HCT116 (cell line): ENCODE data around the gene TBC1D14. TPM values are rescaled to one million over a fixed set of nuclear protein-coding genes. Genes with fewer than 3 reads are reported as not detected.

ENCODE experiments used
- ATAC-seq: fragments of 200-7000 bp; cut with Tn5 transposase; 2 replicates; pipeline ENCODE4 v1.9.1; 2020; ENCODE audit warnings: mild to moderate bottlenecking, moderate library complexity
- BruUV-seq: library from RNA; stranded (reverse); fragments of 400-500 nt; replicated peaks from 2 replicates; lab custom pipeline; 2021; lab: Mats Ljungman, UMichigan
- CTCF ChIA-PET: fragments of 300-600 bp; sonication (Branson Sonifier 250); formaldehyde crosslinking; loops from one replicate; lab custom pipeline; 2021; ENCODE audit warnings: antibody characterized with exemption; lab: Charles Lee
- POLR2A ChIA-PET: fragments of 300-600, 350-600 bp; sonication (Branson Sonifier 250); formaldehyde crosslinking; loops from one replicate; lab custom pipeline; 2021; ENCODE audit warnings: antibody characterized with exemption; lab: Charles Lee
- RAD21 ChIA-PET, 2 experiments: fragments of 300-600 bp; sonication (Branson Sonifier 250); formaldehyde crosslinking; loops; one replicate each; lab custom pipeline; 2023; ENCODE audit warnings: low total read pairs in 2 of 2; ENCODE audit not compliant: uncharacterized antibody in 2 of 2, unreplicated experiment in 2 of 2, low non-redundant PET in 1 of 2; lab: Charles Lee
- DNase-seq: peaks from one replicate; pipeline ENCODE4 v3.0.0-alpha.2; 2010; ENCODE audit warnings: low read depth, low spot score
- H2AFZ ChIP-seq: fragments of 200-600 bp; shearing (Covaris generic), sonication (generic); 2 replicates; pipeline ENCODE4 v1.6.1; 2017; ENCODE audit warnings: low read depth, mixed run types, mixed read lengths, antibody characterized with exemption, low read length; ENCODE audit not compliant: poor library complexity, severe bottlenecking
- H3K27ac ChIP-seq: 2 replicates; pipeline ENCODE4 v1.5.1; 2012; ENCODE audit warnings: low read depth, low read length
- H3K27me3 ChIP-seq: fragments of 200-600 bp; sonication (generic); 2 replicates; pipeline ENCODE4 v1.6.1; 2016; ENCODE audit warnings: mixed run types, low read length, mixed read lengths; ENCODE audit not compliant: insufficient read depth
- H3K36me3 ChIP-seq, 2 experiments: fragments of 200-500 bp in 1 of 2; fragments of 200-600 bp in 1 of 2; sonication (Bioruptor generic) in 1 of 2; sonication (generic) in 1 of 2; 2 replicates each; pipeline versions ENCODE4 v1.5.1 to v1.6.1; 2014 to 2016; ENCODE audit warnings: low read length in 2 of 2, inconsistent platforms in 1 of 2, mixed read lengths in 1 of 2, mixed run types in 1 of 2; ENCODE audit not compliant: insufficient read depth in 2 of 2, control insufficient read depth in 1 of 2
- H3K4me1 ChIP-seq, 2 experiments: fragments of 200-600 bp in 1 of 2; sonication (generic) in 1 of 2; 2 replicates each; pipeline versions ENCODE4 v1.5.1 to v1.6.1; 2012 to 2017; ENCODE audit warnings: low read length in 2 of 2, inconsistent platforms in 1 of 2, mild to moderate bottlenecking in 1 of 2, mixed read lengths in 1 of 2, mixed run types in 1 of 2, moderate library complexity in 1 of 2; ENCODE audit not compliant: insufficient read depth in 2 of 2, control insufficient read depth in 1 of 2
- H3K4me2 ChIP-seq: fragments of 200-600 bp; sonication (generic); 2 replicates; pipeline ENCODE4 v1.6.1; 2017; ENCODE audit warnings: mixed run types, low read length, mixed read lengths
- H3K4me3 ChIP-seq, 2 experiments: fragments of 200-600 bp in 1 of 2; sonication (generic) in 1 of 2; replicated peaks in 1 of 2; 2 replicates each; pipeline ENCODE4 v1.5.1; 2011 to 2016; ENCODE audit warnings: low read length in 2 of 2, control low read depth in 1 of 2, low read depth in 1 of 2, mild to moderate bottlenecking in 1 of 2, mixed read lengths in 1 of 2, mixed run types in 1 of 2
- H3K79me2 ChIP-seq: fragments of 200-600 bp; sonication (generic); 2 replicates; pipeline ENCODE4 v1.6.1; 2017; ENCODE audit warnings: mild to moderate bottlenecking, mixed run types, low read length, moderate library complexity, mixed read lengths; ENCODE audit not compliant: insufficient read depth
- H3K9ac ChIP-seq: fragments of 200-600 bp; sonication (generic); 2 replicates; pipeline ENCODE4 v1.6.1; 2016; ENCODE audit warnings: low read length, mixed read lengths
- H3K9me2 ChIP-seq: fragments of 200-600 bp; sonication (generic), shearing (Covaris generic); 2 replicates; pipeline ENCODE4 v1.6.1; 2017; ENCODE audit warnings: mixed run types, mild to moderate bottlenecking, moderate library complexity; ENCODE audit not compliant: insufficient read depth
- H3K9me3 ChIP-seq, 2 experiments: fragments of 200-500 bp in 1 of 2; fragments of 200-600 bp in 1 of 2; sonication (Bioruptor generic) in 1 of 2; sonication (generic) in 1 of 2; 2 replicates each; pipeline ENCODE4 v1.6.1; 2014 to 2017; ENCODE audit warnings: low read length in 2 of 2, mixed read lengths in 2 of 2, inconsistent platforms in 1 of 2, low read depth in 1 of 2, mild to moderate bottlenecking in 1 of 2, mixed run types in 1 of 2, moderate library complexity in 1 of 2; ENCODE audit not compliant: control insufficient read depth in 1 of 2, insufficient read depth in 1 of 2
- H4K20me1 ChIP-seq: fragments of 200-600 bp; sonication (generic), shearing (Covaris generic); 2 replicates; pipeline ENCODE4 v1.6.1; 2017; ENCODE audit warnings: mixed run types, mild to moderate bottlenecking, moderate library complexity; ENCODE audit not compliant: insufficient read depth
- CEBPB ChIP-seq: IDR thresholded peaks from 2 replicates; pipeline ENCODE4 v1.6.1; 2012; ENCODE audit warnings: low read depth
- CTCF ChIP-seq, 3 experiments: fragments of 200-600 bp in 1 of 3; sonication (generic) in 1 of 3; IDR thresholded peaks in 2 of 3; conservative IDR thresholded peaks in 1 of 3; 2 replicates each; pipeline ENCODE4 v1.5.1; 2012 to 2017; ENCODE audit warnings: low read depth in 2 of 3, low read length in 2 of 3, antibody characterized with exemption in 1 of 3, borderline replicate concordance in 1 of 3, control low read depth in 1 of 3, mild to moderate bottlenecking in 1 of 3, mixed read lengths in 1 of 3, mixed run types in 1 of 3, moderate library complexity in 1 of 3; ENCODE audit not compliant: insufficient read depth in 1 of 3
- EGR1 ChIP-seq: IDR thresholded peaks from 2 replicates; pipeline ENCODE4 v1.6.1; 2012; ENCODE audit warnings: low read depth
- ELF1 ChIP-seq: IDR thresholded peaks from 2 replicates; pipeline ENCODE4 v1.6.1; 2012; ENCODE audit warnings: low read depth, borderline replicate concordance
- EZH2phosphoT487 ChIP-seq: fragments of 200-600 bp; IDR thresholded peaks from 2 replicates; pipeline ENCODE4 v1.6.1; 2018; ENCODE audit warnings: antibody characterized with exemption, borderline replicate concordance
- JUND ChIP-seq: IDR thresholded peaks from 2 replicates; pipeline ENCODE4 v1.6.1; 2012
- POLR2A ChIP-seq: IDR thresholded peaks from 2 replicates; pipeline ENCODE4 v1.7.0; 2011; ENCODE audit warnings: borderline replicate concordance; ENCODE audit not compliant: insufficient read depth, insufficient read length; ENCODE audit errors: extremely low read depth
- POLR2AphosphoS5 ChIP-seq: IDR thresholded peaks from 2 replicates; pipeline ENCODE4 v1.6.1; 2011; ENCODE audit warnings: mild to moderate bottlenecking, low read depth, low read length, moderate library complexity
- RAD21 ChIP-seq: IDR thresholded peaks from 2 replicates; pipeline ENCODE4 v1.6.1; 2012; ENCODE audit warnings: low read depth, mild to moderate bottlenecking
- SIN3A ChIP-seq: IDR thresholded peaks from 2 replicates; pipeline ENCODE4 v1.6.1; 2012; ENCODE audit warnings: low read depth
- SP1 ChIP-seq: IDR thresholded peaks from 2 replicates; pipeline ENCODE4 v1.6.1; 2012; ENCODE audit warnings: low read depth
- SRF ChIP-seq: IDR thresholded peaks from 2 replicates; pipeline ENCODE4 v1.6.1; 2012; ENCODE audit warnings: low read depth
- TCF7L2 ChIP-seq: IDR thresholded peaks from 2 replicates; pipeline ENCODE4 v1.7.0; 2011; ENCODE audit warnings: borderline replicate concordance, inconsistent platforms; ENCODE audit not compliant: insufficient read depth, insufficient read length; ENCODE audit errors: extremely low read depth
- ZBTB33 ChIP-seq: IDR thresholded peaks from 2 replicates; pipeline ENCODE4 v1.6.1; 2011; ENCODE audit warnings: mild to moderate bottlenecking, low read length, moderate library complexity; ENCODE audit not compliant: insufficient replicate concordance; ENCODE audit errors: extremely low read depth
- ZFX ChIP-seq: fragments of 450-650 bp; IDR thresholded peaks from 2 replicates; pipeline ENCODE4 v1.6.1; 2017
- intact Hi-C: fragments of 100-400 bp; cut with micrococcal nuclease; formaldehyde crosslinking; loops from 2 replicates; pipeline ENCODE4 v1.10.0; 2022
- total RNA-seq: library from RNA; stranded (reverse); gene quantifications from one replicate; pipeline ENCODE4 v1.2.1, GENCODE V29; 2021; ENCODE audit not compliant: unreplicated experiment

TBC1D14 gene
- total RNA-seq, 1 experiment from 2014 or later, result 62.9 TPM

GRCh38 chr4:7014815-7015214 lies 105.2 kb downstream of the TBC1D14 start:
- no peak for ATAC-seq
- no peak for TF ChIP-seq POLR2A
- no peak for TF ChIP-seq TCF7L2
- no peak for TF ChIP-seq SRF
- TF ChIP-seq CEBPB, result no peak
- TF ChIP-seq ZBTB33, result no peak
- TF ChIP-seq POLR2AphosphoS5, result no peak
- TF ChIP-seq CTCF (IDR thresholded peaks at IDR 0.05 in 2 of 3, conservative IDR thresholded peaks at IDR 0.05 in 1 of 3; ENCODE audit: borderline replicate concordance in 1 of 3, insufficient read depth in 1 of 3, low read depth in 2 of 3, low read length in 2 of 3), result no peak
- no peak for TF ChIP-seq EGR1
- TF ChIP-seq SP1, result no peak
- TF ChIP-seq SIN3A, result no peak
- TF ChIP-seq JUND, result no peak
- no peak for TF ChIP-seq EZH2phosphoT487
- TF ChIP-seq RAD21, result no peak
- TF ChIP-seq ELF1, result no peak
- no peak for TF ChIP-seq ZFX
- BruUV-seq, result no TSS peak

More at GRCh38 chr4:7014815-7015214, 105.2 kb downstream of the TBC1D14 start:
- Histone ChIP-seq H3K79me2 (peaks cover 4% of the 10 kb centered on the region; the same call in 1 of the 2 replicates), H3K27me3 (no peaks in the 10 kb centered on the region), H3K36me3 (peaks cover 13 to 44% of the 10 kb centered on the region in 2 experiments), H3K27ac (no peak overlapping the region), H2AFZ (no peak overlapping the region), H3K9ac (no peak overlapping the region), H4K20me1 (no peaks in the 10 kb centered on the region), H3K9me2 (no peaks in the 10 kb centered on the region), H3K9me3 (no peaks in the 10 kb centered on the region), H3K4me1 (peaks cover 0 to 4% of the 10 kb centered on the region in 2 experiments; a peak in 1 of 4 replicates), H3K4me3 (no peak overlapping the region), H3K4me2 (no peak overlapping the region)
- no peak for DNase-seq
- ChIA-PET RAD21 (no interaction called here), POLR2A (interaction anchor here (0.6 kb wide), 1 partner anchor 19 kb away, joined by 4 read pairs; no protein-coding TSS in a partner anchor), CTCF (no interaction called here)
- intact Hi-C loops, result no loop called here
